ENCODE measurements around the gene MLLT3.

DNA sequence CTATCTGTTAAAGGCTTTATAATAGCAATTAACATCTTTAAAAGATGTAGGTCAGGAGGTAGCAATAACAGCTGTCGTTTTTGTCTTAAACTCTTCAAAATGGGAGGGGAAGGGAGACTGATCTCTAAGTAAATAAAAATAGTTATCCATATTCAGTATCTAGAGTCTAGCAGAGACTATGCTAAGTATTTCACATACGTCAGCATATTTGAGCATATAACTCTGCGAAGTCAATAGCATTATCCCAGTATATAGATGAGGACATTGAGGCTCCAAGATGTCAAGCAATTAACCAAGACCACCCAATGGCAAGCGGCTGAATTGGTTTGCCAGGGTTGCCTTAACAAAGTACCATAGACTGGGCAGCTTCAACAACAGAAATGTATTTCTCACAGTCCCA is 316.8 kb downstream of the MLLT3 start:
- TF ChIP-seq POLR2A (IDR thresholded peaks at IDR 0.05) = no peak
- TF ChIP-seq, protein P1, sequence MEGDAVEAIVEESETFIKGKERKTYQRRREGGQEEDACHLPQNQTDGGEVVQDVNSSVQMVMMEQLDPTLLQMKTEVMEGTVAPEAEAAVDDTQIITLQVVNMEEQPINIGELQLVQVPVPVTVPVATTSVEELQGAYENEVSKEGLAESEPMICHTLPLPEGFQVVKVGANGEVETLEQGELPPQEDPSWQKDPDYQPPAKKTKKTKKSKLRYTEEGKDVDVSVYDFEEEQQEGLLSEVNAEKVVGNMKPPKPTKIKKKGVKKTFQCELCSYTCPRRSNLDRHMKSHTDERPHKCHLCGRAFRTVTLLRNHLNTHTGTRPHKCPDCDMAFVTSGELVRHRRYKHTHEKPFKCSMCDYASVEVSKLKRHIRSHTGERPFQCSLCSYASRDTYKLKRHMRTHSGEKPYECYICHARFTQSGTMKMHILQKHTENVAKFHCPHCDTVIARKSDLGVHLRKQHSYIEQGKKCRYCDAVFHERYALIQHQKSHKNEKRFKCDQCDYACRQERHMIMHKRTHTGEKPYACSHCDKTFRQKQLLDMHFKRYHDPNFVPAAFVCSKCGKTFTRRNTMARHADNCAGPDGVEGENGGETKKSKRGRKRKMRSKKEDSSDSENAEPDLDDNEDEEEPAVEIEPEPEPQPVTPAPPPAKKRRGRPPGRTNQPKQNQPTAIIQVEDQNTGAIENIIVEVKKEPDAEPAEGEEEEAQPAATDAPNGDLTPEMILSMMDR (IDR thresholded peaks at IDR 0.05) = no peak

All from body of pancreas (tissue), 4 donors.